Measurements from ENCODE around the gene PGM1.

The PGM1 gene

DNA sequence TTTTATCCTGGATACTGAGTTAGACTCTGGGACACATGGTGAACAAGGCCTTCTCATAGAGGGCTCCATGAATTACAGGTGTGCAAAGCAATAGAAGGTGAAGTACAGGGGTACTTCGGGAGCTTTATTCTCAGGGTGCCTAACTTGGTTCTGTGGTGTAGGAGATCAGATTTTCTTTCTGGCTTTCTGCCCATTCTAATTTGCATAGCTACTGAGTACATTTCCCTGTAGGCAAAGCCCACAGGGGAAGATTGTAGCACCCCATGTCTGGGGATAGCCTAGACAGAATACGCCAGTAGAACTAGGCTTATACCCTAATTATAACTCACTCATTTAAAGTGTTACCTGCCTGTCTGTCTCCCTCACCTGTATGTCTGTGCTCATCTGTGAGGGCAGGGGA lies 49.7 kb downstream of the PGM1 start:
- no peak for TF ChIP-seq JUND (IDR thresholded peaks at IDR 0.05; ENCODE audit: low read depth)
- in situ Hi-C loops (cut with HindIII; ENCODE audit: low pct_unique_long_range_greater_than_20kb, low sequenced_read_pairs): no loop called here
- no peak for DNase-seq (ENCODE audit: low read depth in 1 of 2, low spot score in 1 of 2)

DNA sequence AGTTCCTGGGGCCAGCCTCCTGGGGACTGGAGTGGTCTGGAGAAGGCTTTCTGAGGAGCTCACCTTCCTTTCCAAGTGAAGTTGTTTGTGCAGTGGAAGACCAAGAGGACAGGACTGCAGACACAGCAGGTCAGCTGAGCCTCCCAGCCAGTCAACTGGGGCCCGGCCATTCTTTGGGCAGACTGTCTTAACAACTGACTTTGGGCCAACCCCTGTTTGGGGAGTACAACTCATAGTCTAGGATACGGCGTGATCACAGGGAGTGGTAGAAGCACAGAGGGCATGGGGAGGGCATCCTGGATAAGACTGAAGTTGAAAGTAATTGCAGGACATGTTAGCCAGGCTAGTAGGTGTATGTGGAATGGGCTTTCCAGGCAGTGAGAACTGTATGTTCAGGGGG lies 50.3 kb downstream of the PGM1 start:
- in situ Hi-C loops (cut with HindIII; ENCODE audit: low pct_unique_long_range_greater_than_20kb, low sequenced_read_pairs): no loop called here
- no peak for TF ChIP-seq JUND (IDR thresholded peaks at IDR 0.05; ENCODE audit: low read depth)
- no peak for DNase-seq (ENCODE audit: low read depth in 1 of 2, low spot score in 1 of 2)

DNA sequence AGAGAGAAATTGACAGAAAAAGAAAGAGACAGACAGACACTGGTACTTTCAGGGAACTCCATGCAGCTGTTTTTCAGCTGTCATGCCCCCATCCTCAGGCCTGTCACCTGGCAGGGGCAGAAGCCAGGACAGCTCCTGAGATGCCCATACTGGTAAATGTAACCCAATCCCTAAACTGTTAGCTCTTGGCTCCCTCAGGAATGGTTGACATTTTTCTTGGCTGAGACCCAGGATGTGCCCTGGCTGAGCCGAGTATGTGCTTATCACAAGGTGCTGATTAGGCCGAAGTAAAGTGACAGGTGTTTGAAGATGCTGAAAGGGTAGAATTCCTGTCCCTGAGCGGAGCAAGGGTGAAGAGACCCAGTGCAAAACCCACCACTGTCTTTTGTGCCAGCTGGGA lies 50.7 kb downstream of the PGM1 start:
- in situ Hi-C loops (cut with HindIII; ENCODE audit: low pct_unique_long_range_greater_than_20kb, low sequenced_read_pairs): no loop called here
- TF ChIP-seq JUND (IDR thresholded peaks at IDR 0.05; ENCODE audit: low read depth): no peak
- no peak for DNase-seq (ENCODE audit: low read depth in 1 of 2, low spot score in 1 of 2)

DNA sequence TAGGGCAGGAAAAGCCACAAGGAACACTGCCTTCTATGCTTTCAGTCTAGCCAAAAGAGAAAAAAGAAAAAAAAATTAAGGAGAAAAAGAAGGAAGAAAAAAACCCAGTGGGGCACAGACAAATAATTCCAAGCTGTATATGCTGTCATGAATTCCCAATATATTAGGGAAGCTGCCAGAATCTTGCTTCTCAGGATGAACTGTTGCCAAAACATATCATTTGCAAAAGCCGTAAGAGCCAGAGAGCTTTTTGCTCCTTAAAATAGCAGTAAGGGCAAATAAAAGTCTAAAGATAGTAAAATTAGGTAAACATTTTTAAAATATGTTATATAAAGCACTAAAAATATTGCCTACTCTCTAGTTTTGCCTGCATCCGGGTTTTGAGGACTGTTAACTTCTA lies 52.1 kb downstream of the PGM1 start:
- in situ Hi-C loops (cut with HindIII; ENCODE audit: low pct_unique_long_range_greater_than_20kb, low sequenced_read_pairs): no loop called here
- no peak for TF ChIP-seq JUND (IDR thresholded peaks at IDR 0.05; ENCODE audit: low read depth)

DNA sequence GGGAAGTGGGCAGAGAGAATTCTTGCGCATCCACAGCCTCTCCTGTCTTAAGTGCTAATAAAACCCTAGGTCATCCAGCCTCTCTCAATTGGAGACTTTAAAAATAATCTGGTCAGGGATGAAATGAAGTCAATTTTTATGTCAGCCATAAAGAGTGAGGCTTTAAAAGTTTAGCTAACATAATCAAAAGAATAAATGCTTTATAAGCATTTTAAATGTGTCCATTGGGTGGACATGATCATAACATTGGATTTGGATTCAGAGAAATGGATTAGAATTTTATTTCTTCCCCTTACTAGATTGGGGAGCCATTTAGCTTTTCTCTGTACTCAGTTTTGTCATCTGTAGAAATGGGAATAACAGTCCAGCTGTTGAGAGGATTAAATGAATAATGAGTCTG lies 55.5 kb downstream of the PGM1 start:
- no peak for DNase-seq (ENCODE audit: low read depth in 1 of 2, low spot score in 1 of 2)
- TF ChIP-seq JUND (IDR thresholded peaks at IDR 0.05; ENCODE audit: low read depth): no peak

More for the DNA sequence above, 52.1 kb downstream of the PGM1 start:
- no peak for DNase-seq (ENCODE audit: low read depth in 1 of 2, low spot score in 1 of 2)

DNA sequence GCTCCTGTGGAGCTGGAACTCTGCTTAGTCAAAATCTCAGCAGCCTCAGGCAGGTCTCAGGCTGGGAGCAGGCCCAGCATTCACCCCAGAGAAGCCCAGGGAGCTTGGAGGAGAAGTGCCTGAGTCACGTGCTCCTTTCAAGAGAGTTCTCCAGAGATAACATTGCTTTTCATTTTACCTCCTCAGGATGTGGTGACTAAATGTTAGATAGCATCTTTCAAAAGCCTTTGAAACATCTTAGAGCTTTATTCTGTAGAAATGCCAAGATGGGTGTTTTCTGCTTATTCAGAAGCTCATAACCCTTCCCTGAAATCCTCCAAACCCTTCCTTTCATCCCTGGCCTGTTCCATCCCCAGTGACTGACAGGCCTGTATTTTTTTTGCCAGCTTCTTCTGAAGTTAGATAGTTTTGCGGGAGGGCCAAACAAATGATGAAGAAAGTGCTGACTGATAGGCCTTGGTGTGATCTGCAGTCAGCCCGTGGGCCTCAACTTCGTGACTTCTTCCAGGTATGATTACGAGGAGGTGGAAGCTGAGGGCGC lies 58.0 kb downstream of the PGM1 start:
- in situ Hi-C loops (cut with HindIII; ENCODE audit: low pct_unique_long_range_greater_than_20kb, low sequenced_read_pairs): no loop called here
- TF ChIP-seq JUND (IDR thresholded peaks at IDR 0.05; ENCODE audit: low read depth): no peak
- DNase-seq (ENCODE audit: low read depth in 1 of 2, low spot score in 1 of 2): no peak

More for the DNA sequence above, 55.5 kb downstream of the PGM1 start:
- in situ Hi-C loops (cut with HindIII; ENCODE audit: low pct_unique_long_range_greater_than_20kb, low sequenced_read_pairs): no loop called here

DNA sequence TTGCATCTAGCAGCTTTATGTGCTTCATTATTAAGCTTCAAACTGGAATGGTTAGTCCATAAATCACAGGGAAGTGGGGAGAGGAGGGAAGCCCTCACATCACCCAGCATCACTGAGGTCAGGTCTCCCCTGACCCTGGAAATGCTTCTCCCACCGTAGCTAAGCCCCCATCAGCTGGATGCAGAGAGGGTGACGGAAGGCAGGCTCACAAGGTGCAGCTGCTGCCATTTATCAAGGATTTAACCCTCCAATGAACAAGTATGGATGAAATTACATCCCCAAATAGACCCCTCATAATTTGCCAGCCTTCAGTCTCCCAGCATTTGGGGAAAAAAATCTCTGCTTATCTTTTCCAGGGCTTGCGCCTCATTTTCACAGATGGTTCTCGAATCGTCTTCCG lies 60.8 kb downstream of the PGM1 start:
- no peak for TF ChIP-seq JUND (IDR thresholded peaks at IDR 0.05; ENCODE audit: low read depth)
- no peak for DNase-seq (ENCODE audit: low read depth in 1 of 2, low spot score in 1 of 2)
- in situ Hi-C loops (cut with HindIII; ENCODE audit: low pct_unique_long_range_greater_than_20kb, low sequenced_read_pairs): no loop called here

DNA sequence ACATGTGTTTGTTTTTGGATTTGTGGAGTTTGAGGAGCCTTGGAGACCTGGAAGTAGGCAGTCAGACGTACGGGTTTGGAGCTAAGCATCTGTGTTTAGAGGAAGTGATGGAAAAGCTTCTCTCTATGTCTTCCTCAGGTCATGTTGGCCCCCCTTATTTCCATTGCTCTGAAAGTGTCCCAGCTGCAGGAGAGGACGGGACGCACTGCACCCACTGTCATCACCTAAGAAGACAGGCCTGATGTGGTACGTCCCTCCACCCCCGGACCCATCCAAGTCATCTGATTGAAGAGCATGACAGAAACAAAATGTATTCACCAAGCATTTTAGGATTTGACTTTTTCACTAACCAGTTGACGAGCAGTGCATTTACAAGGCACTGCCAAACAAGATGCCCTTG lies 66.2 kb downstream of the PGM1 start:
- TF ChIP-seq JUND (IDR thresholded peaks at IDR 0.05; ENCODE audit: low read depth): no peak
- no peak for DNase-seq (ENCODE audit: low read depth in 1 of 2, low spot score in 1 of 2)
- in situ Hi-C loops (cut with HindIII; ENCODE audit: low pct_unique_long_range_greater_than_20kb, low sequenced_read_pairs): no loop called here

DNA sequence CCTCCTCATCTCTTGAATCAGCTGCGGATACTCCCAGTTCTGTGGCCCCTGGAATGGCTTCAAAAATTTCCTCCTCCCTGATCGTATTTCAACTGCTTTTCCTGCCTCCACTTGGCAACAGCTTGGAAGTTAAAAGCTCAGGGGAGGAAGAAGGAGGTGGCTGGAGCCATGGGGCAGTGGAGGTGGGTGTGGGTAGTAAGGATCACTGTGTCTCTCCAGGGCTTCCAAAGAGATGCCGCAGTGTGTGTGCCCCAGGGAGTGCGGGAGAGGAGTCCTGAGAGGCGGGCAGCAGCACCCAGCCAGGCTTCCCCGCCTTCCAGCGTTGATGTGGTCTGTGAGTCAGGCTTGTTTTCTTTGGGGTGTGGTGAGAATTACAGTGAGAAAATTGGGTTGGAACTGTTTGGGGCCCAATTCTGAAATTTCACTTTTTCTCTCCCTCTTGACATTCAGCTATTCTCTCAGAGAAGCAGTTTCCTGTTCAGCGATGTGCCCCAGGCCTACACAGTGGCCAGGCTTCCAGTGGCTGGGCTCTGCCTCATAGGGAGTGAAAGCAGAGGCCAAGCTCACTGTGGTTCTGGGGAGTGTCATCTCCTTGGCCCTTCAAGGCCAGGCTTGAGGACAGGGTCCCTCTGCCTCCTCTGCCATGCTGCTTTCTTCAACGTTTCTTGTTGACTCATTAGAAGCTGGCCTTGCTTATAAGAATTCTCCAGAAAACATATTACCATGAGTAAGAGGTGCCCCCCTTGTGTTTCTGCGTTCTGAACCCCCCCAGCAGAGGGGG lies 69.0 kb downstream of the PGM1 start:
- TF ChIP-seq JUND (IDR thresholded peaks at IDR 0.05; ENCODE audit: low read depth): no peak
- no peak for DNase-seq (ENCODE audit: low read depth in 1 of 2, low spot score in 1 of 2)
- in situ Hi-C loops (cut with HindIII; ENCODE audit: low pct_unique_long_range_greater_than_20kb, low sequenced_read_pairs): no loop called here

DNA sequence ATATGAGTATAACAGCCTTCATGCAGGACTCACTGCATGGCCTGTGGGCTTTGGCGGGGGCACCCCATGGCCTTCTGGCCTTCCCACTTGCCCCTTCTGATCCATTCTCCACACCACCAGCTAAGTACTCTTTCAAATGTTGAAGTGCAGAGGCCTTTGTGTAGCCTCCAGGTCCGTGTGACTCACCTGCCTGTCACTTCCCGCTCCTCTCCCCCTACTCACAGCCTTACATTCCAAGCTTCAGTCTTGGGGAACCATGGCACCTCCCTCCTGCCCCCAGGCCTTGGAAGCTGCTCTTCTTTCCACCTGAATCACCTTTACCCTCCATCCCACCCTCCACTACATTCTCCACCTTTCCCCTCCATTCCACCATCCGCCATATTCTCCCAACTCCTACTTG lies 69.6 kb downstream of the PGM1 start:
- DNase-seq (ENCODE audit: low read depth in 1 of 2, low spot score in 1 of 2): no peak
- in situ Hi-C loops (cut with HindIII; ENCODE audit: low pct_unique_long_range_greater_than_20kb, low sequenced_read_pairs): no loop called here
- no peak for TF ChIP-seq JUND (IDR thresholded peaks at IDR 0.05; ENCODE audit: low read depth)

DNA sequence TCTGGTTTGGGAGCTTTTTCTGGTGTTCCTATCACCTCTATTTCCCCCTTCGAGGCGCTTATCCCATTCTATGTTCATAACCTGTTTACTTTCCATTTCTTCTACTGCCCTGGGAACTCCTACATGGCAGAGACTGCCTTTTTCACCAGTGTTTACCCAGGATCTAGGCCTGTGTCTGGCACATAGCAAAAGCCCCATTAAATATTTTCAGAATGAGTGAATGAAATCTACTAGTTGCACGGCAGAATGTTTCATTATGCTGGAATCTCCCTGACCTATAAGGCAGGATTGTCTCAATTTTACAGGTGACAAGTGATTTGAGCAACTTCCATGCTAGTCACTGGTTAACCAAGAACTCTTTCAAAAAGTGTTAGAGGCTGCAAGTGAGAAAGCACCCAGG lies 70.1 kb downstream of the PGM1 start:
- TF ChIP-seq JUND (IDR thresholded peaks at IDR 0.05; ENCODE audit: low read depth): no peak
- no peak for DNase-seq (ENCODE audit: low read depth in 1 of 2, low spot score in 1 of 2)
- in situ Hi-C loops (cut with HindIII; ENCODE audit: low pct_unique_long_range_greater_than_20kb, low sequenced_read_pairs): no loop called here

DNA sequence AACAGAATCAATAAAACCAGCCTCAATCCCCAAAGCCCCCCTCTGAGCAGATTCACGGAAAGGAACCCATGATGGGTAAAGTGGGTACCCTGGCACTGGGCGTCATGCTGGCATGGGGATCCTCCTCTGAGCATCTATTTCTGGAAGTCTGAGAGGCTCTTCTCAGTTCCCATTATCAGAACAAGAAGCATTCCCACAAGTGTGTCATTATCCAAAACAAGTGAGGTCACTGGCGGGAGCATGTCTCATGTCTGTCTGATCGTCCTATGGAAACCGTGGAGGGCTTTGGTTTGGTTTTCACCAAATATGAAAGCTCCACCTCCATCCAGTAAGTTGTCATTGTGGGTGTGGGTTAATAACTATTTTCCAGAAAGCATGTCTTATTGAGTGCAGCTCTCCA lies 70.7 kb downstream of the PGM1 start:
- no peak for DNase-seq (ENCODE audit: low read depth in 1 of 2, low spot score in 1 of 2)
- in situ Hi-C loops (cut with HindIII; ENCODE audit: low pct_unique_long_range_greater_than_20kb, low sequenced_read_pairs): no loop called here
- no peak for TF ChIP-seq JUND (IDR thresholded peaks at IDR 0.05; ENCODE audit: low read depth)

DNA sequence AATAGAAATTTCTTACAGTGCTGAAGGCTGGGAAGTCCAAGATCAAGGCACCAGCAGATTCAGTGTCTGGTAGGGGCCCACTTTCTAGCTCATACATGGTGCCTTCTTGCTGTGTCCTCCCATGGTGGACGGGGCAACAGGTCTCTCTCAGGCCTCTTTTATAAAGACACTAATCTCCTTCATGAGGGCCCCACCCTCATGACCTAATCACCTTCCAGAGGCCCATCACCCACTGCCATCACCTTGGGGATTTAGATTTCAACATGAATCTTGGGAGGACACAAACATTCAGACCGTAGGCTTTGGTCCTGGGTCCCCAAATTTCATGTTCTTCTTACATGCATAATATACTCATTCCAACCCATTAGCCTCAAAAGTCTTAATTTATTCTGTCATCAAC lies 71.5 kb downstream of the PGM1 start:
- DNase-seq (ENCODE audit: low read depth in 1 of 2, low spot score in 1 of 2): no peak
- no peak for TF ChIP-seq JUND (IDR thresholded peaks at IDR 0.05; ENCODE audit: low read depth)
- in situ Hi-C loops (cut with HindIII; ENCODE audit: low pct_unique_long_range_greater_than_20kb, low sequenced_read_pairs): no loop called here

DNA sequence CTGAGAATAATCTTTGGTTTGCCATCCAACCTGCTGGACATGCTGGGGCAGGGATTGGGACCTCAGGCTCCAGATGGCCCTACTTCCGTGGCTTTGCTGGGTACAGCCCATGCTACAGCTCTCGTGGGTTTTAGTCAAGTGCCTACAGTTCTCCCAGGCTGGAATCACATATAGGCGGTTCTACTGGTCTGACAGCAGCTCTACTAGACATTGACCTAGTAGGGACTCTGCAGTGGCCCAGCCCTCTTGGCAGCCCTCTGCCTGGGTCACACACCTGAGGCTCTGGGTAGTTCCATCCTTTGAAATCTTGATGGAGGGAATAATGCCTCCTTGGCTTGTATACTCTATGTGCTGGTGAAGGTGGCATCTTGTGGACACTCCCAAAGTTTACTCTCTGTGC lies 72.2 kb downstream of the PGM1 start:
- in situ Hi-C loops (cut with HindIII; ENCODE audit: low pct_unique_long_range_greater_than_20kb, low sequenced_read_pairs): no loop called here
- peak in 1 of 2 experiments; percentile 10 for DNase-seq (ENCODE audit: low read depth in 1 of 2, low spot score in 1 of 2)
- TF ChIP-seq JUND (IDR thresholded peaks at IDR 0.05; ENCODE audit: low read depth): no peak

All from T47D (cell line).